Keratinocyte (primary cell): ENCODE results near the gene LDLRAP1. TPM values are rescaled to one million over a fixed set of nuclear protein-coding genes. Genes with fewer than 3 reads are reported as not detected.

Experiments used
- DNase-seq: peaks from one replicate; pipeline ENCODE4 v3.0.0-alpha.2; 2011; ENCODE audit warnings: low read depth, missing footprints, low spot score
- FAIRE-seq: peaks from 2 replicates; lab custom pipeline; 2011; peaks lifted over from hg19 to GRCh38; lab: Jason Lieb, UNC
- H2AFZ ChIP-seq: 2 replicates; pipeline ENCODE4 v1.6.0; 2012; ENCODE audit warnings: low read length, control low read depth, inconsistent platforms; ENCODE audit not compliant: control insufficient read depth
- H3K27ac ChIP-seq: 2 replicates; pipeline ENCODE4 v1.5.1; 2011; ENCODE audit warnings: low read length; ENCODE audit not compliant: control insufficient read depth, insufficient read depth
- H3K27me3 ChIP-seq: 3 replicates; pipeline ENCODE4 v1.6.0; 2011; ENCODE audit warnings: low read length; ENCODE audit not compliant: control insufficient read depth, insufficient read depth; ENCODE audit errors: extremely low read depth
- H3K36me3 ChIP-seq, 2 experiments: 2 replicates in 1 of 2; 3 replicates in 1 of 2; pipeline ENCODE4 v1.5.1; 2011; ENCODE audit warnings: low read length in 2 of 2, mild to moderate bottlenecking in 1 of 2; ENCODE audit not compliant: control insufficient read depth in 2 of 2, insufficient read depth in 2 of 2; ENCODE audit errors: extremely low read depth in 1 of 2
- H3K4me1 ChIP-seq: 3 replicates; pipeline ENCODE4 v1.5.1; 2011; ENCODE audit warnings: low read length; ENCODE audit not compliant: control insufficient read depth, insufficient read depth; ENCODE audit errors: extremely low read depth
- H3K4me2 ChIP-seq: 3 replicates; pipeline ENCODE4 v1.6.0; 2011; ENCODE audit warnings: low read depth, low read length; ENCODE audit not compliant: control insufficient read depth, insufficient read depth; ENCODE audit errors: extremely low read depth
- H3K4me3 ChIP-seq, 3 experiments: fragments of 200-600 bp in 1 of 3; sonication (generic) in 1 of 3; 2 replicates in 2 of 3; 3 replicates in 1 of 3; pipeline ENCODE4 v1.5.1; 2011 to 2016; ENCODE audit warnings: low read length in 3 of 3, mild to moderate bottlenecking in 3 of 3, control low read depth in 2 of 3, inconsistent platforms in 1 of 3, low read depth in 1 of 3, mixed read lengths in 1 of 3, mixed run types in 1 of 3, moderate library complexity in 1 of 3; ENCODE audit not compliant: control insufficient read depth in 2 of 3, insufficient read depth in 2 of 3; ENCODE audit errors: extremely low read depth in 1 of 3
- H3K79me2 ChIP-seq: 2 replicates; pipeline ENCODE4 v1.6.0; 2012; ENCODE audit warnings: low read length; ENCODE audit not compliant: control insufficient read depth, insufficient read depth
- H3K9ac ChIP-seq: 3 replicates; pipeline ENCODE4 v1.6.0; 2011; ENCODE audit warnings: low read length; ENCODE audit not compliant: control insufficient read depth, insufficient read depth; ENCODE audit errors: extremely low read depth
- H3K9me1 ChIP-seq: 3 replicates; pipeline ENCODE4 v1.6.0; 2011; ENCODE audit warnings: low read length; ENCODE audit not compliant: control insufficient read depth, insufficient read depth; ENCODE audit errors: extremely low read depth
- H3K9me3 ChIP-seq: 2 replicates; pipeline ENCODE4 v1.5.1; 2012; ENCODE audit warnings: low read depth, low read length; ENCODE audit not compliant: control insufficient read depth
- H4K20me1 ChIP-seq: 3 replicates; pipeline ENCODE4 v1.6.0; 2011; ENCODE audit warnings: low read length; ENCODE audit not compliant: control insufficient read depth, insufficient read depth; ENCODE audit errors: extremely low read depth
- CTCF ChIP-seq, 3 experiments: IDR thresholded peaks in 1 of 3; conservative IDR thresholded peaks in 1 of 3; optimal IDR thresholded peaks in 1 of 3; 2 replicates in 2 of 3; 3 replicates in 1 of 3; pipeline versions ENCODE3 to v1.5.1; 2011; ENCODE audit warnings: low read length in 3 of 3, mild to moderate bottlenecking in 3 of 3, moderate library complexity in 2 of 3, control low read depth in 1 of 3, inconsistent platforms in 1 of 3; ENCODE audit not compliant: insufficient read depth in 2 of 3; ENCODE audit errors: extremely low read depth in 1 of 3
- EZH2 ChIP-seq: IDR thresholded peaks from one replicate; pipeline ENCODE4 v1.6.1; 2012; ENCODE audit warnings: inconsistent platforms, mild to moderate bottlenecking, low read length, moderate library complexity
- dilution Hi-C: fragments of 300-500 bp; cut with MboI; formaldehyde crosslinking; loops from one replicate; pipeline ENCODE4 v1.7.0; 2020; ENCODE audit warnings: low sequenced_read_pairs; ENCODE audit not compliant: extremely low pct_ligation_motif_present
- polyA plus RNA-seq, 5 experiments: library from polyadenylated mRNA; depleted of rRNA in 3 of 5; stranded (reverse) in 3 of 5; stranded (forward) in 1 of 5; unstranded in 1 of 5; fragments of >200 nt; gene quantifications; 1 replicate in 1 of 5; 2 replicates in 3 of 5; 3 replicates in 1 of 5; pipeline versions ENCODE4 v1.2.1 to v1.2.3, GENCODE V29; 2011 to 2012; ENCODE audit warnings: missing spikeins in 2 of 5, low read depth in 1 of 5, low replicate concordance in 1 of 5

The LDLRAP1 gene
- polyA plus RNA-seq, 1 donor (not counting 4 experiments of a cell fraction or from before 2014, with no cell fraction given), result 22.3 TPM

DNA sequence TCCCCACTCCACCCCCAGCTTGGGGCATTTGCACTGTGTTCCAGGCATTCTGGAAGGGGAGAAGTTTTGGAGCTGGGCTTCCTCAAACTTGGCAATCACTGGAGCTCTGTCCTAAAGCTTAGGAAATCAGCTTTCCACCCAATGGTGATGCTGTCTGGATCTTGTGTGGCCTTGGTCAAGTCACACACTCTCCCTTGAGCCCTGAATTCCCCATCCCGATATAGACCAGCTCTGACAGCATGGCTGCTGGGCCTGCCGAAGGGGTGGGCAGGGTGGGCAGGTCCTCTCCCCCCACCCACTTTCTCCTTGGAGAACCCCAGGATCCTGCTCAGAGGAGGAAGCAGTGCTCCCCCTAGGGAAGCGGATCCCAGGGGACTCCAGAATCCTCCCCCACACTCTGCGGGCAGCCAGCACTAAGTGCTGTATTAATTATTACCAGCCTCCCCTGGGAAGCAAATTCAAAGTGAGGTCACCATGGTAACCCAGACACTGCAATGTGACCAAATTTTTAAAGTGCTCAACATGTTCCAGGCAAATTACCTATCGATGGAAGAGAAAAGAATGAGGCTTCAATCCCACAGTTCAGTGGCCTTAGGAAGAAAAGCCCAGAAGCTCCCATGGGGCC lies 21.3 kb upstream of the LDLRAP1 start:
- Histone ChIP-seq H3K79me2 (no peaks in the 10 kb centered on the region), H3K4me2 (no peak overlapping the region), H3K9me1 (no peaks in the 10 kb centered on the region), H4K20me1 (no peaks in the 10 kb centered on the region), H3K4me3 (no peak overlapping the region), H3K27me3 (peaks cover 5% of the 10 kb centered on the region), H3K36me3 (no peaks in the 10 kb centered on the region), H3K4me1 (peaks cover 4% of the 10 kb centered on the region), H3K9ac (no peak overlapping the region), H2AFZ (no peak overlapping the region), H3K9me3 (peaks cover 2% of the 10 kb centered on the region), H3K27ac (no peak overlapping the region)
- TF ChIP-seq EZH2, result no peak
- no peak for TF ChIP-seq CTCF (optimal IDR thresholded peaks at IDR 0.05 in 1 of 3, IDR thresholded peaks at IDR 0.05 in 1 of 3, conservative IDR thresholded peaks at IDR 0.05 in 1 of 3; ENCODE audit: extremely low read depth in 1 of 3, insufficient read depth in 2 of 3, low read length in 3 of 3)
- FAIRE-seq (no peak), DNase-seq (no peak)
- dilution Hi-C loops, result no loop called here

GRCh38 chr1:25523542-25523941 lies 19.9 kb upstream of the LDLRAP1 start:
- DNase-seq (no peak), FAIRE-seq (no peak)
- Histone ChIP-seq H3K36me3 (no peaks in the 10 kb centered on the region), H3K27me3 (peaks cover 5% of the 10 kb centered on the region), H4K20me1 (no peaks in the 10 kb centered on the region), H3K27ac (no peak overlapping the region), H3K4me2 (no peak overlapping the region), H3K9ac (no peak overlapping the region), H3K9me1 (no peaks in the 10 kb centered on the region), H3K4me3 (no peak overlapping the region), H3K9me3 (peaks cover 2% of the 10 kb centered on the region), H2AFZ (no peak overlapping the region), H3K79me2 (no peaks in the 10 kb centered on the region), H3K4me1 (peaks cover 13% of the 10 kb centered on the region)
- dilution Hi-C loops, result no loop called here
- peak in 2 of 3 experiments; percentile 14 to 59 for TF ChIP-seq CTCF (optimal IDR thresholded peaks at IDR 0.05 in 1 of 3, IDR thresholded peaks at IDR 0.05 in 1 of 3, conservative IDR thresholded peaks at IDR 0.05 in 1 of 3; ENCODE audit: extremely low read depth in 1 of 3, insufficient read depth in 2 of 3, low read length in 3 of 3)
- no peak for TF ChIP-seq EZH2
